ENCODE results near the gene ABCA8.

DNA sequence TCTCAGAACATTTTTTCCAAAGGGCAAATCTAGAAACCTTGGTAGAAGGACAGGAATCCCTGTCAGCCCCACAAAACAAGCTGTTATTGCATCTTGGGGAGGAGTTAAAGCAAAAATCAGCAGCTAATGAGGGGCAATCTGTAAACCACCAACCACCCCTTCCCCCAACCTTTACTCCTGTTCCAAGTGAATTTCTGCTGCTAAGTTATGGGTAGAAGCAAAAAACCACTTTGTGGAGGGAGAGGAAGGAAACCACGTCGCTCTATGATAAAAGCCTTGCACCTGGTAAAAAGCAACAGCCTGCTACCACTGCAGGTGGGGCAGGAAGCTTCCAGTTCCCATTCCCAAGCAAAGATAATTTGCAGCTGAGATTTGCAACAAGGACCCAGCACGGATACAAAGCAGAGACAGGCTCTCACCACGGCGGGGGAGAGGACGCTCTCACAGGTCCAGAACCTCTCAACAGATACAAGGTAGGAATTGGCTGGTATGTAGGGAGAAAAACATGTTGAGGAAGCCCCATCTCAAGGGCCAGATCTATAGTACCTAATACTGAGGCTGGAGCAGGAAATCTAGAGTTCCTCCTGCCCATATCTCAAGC, 10.7 kb downstream of the ABCA8 start:
- TF ChIP-seq, protein P1, sequence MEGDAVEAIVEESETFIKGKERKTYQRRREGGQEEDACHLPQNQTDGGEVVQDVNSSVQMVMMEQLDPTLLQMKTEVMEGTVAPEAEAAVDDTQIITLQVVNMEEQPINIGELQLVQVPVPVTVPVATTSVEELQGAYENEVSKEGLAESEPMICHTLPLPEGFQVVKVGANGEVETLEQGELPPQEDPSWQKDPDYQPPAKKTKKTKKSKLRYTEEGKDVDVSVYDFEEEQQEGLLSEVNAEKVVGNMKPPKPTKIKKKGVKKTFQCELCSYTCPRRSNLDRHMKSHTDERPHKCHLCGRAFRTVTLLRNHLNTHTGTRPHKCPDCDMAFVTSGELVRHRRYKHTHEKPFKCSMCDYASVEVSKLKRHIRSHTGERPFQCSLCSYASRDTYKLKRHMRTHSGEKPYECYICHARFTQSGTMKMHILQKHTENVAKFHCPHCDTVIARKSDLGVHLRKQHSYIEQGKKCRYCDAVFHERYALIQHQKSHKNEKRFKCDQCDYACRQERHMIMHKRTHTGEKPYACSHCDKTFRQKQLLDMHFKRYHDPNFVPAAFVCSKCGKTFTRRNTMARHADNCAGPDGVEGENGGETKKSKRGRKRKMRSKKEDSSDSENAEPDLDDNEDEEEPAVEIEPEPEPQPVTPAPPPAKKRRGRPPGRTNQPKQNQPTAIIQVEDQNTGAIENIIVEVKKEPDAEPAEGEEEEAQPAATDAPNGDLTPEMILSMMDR (IDR thresholded peaks at IDR 0.05; ENCODE audit: low read length): no peak
- no peak for TF ChIP-seq EZH2phosphoT487 (IDR thresholded peaks at IDR 0.05; ENCODE audit: low read length)
